ENCODE measurements around the gene C17orf114.
"Not testable (repeated sequence)": the region's sequence is repeated elsewhere in the genome, so short reads cannot be mapped to it uniquely, and the experiment has no call there.

C17orf114 gene

DNA sequence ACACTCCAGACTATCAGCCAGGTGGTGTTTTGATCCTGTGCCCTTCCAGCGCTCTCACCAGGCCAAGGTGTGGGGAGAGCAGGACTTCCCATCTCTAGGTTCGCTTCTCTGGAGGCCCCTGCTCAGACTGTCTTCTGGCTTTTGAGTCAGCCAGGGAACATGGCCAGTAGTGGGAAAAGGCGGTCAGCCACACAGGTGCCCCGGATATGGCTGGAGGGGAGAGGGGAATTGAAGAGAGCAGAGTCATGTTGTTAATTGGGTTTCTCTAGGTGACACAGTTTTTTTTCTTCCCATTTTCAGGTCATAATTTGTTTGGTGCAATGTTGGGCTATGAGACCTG, 32.5 kb upstream of the C17orf114 start:
- no peak for DNase-seq
- peaks cover 2% of the 10 kb centered on the region for H3K36me3 ChIP-seq (replicated peaks; ENCODE audit: control insufficient read depth, insufficient read depth, low read length)
- H3K27me3 ChIP-seq (ENCODE audit: control insufficient read depth, insufficient read depth, low read length), result no peaks in the 10 kb centered on the region
- peak overlapping the region; percentile 92; the same call in 1 of the 2 replicates for H3K4me3 ChIP-seq (ENCODE audit: insufficient read depth, low read depth, low read length)

DNA sequence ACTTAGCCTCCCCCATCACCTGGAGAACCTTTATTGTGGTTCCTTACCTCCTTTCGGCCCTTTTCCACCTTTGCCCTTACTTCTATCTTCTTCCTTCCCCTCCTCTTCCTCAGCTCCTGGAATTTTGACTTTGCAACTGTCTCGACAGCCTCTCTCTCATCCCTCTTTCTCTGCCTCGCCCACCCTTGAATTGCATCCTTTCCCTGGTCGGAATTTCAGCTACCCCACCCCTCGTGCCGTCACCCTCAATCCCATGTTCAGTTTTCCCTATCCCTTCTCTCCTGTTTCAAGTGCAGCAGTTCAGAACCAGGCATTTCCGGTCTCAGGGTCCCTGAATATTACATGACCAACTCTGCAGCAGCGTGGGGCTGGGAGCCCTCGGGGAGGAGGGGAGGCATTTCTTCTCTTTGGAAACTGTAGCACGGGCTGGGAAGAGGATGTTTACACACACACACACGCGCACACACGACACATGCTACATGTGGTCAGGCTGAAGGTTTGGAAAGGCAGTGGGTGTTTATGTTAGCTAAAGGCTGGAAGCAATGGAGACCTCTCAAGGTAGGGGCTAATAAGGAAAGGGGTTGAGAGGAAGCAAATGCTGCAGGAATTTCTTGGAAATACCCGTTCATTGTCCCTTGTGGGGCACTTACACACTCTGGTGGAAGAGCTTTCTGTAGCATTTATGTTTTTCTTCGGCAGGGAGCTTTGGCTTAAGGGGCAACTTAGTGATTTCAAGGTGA, 32.0 kb upstream of the C17orf114 start:
- Histone ChIP-seq H3K36me3 (replicated peaks; ENCODE audit: control insufficient read depth, insufficient read depth, low read length) (peaks cover 2% of the 10 kb centered on the region), H3K27me3 (ENCODE audit: control insufficient read depth, insufficient read depth, low read length) (no peaks in the 10 kb centered on the region), H3K4me3 (ENCODE audit: insufficient read depth, low read depth, low read length) (peak overlapping the region; percentile 92)
- DNase-seq, result no peak

DNA sequence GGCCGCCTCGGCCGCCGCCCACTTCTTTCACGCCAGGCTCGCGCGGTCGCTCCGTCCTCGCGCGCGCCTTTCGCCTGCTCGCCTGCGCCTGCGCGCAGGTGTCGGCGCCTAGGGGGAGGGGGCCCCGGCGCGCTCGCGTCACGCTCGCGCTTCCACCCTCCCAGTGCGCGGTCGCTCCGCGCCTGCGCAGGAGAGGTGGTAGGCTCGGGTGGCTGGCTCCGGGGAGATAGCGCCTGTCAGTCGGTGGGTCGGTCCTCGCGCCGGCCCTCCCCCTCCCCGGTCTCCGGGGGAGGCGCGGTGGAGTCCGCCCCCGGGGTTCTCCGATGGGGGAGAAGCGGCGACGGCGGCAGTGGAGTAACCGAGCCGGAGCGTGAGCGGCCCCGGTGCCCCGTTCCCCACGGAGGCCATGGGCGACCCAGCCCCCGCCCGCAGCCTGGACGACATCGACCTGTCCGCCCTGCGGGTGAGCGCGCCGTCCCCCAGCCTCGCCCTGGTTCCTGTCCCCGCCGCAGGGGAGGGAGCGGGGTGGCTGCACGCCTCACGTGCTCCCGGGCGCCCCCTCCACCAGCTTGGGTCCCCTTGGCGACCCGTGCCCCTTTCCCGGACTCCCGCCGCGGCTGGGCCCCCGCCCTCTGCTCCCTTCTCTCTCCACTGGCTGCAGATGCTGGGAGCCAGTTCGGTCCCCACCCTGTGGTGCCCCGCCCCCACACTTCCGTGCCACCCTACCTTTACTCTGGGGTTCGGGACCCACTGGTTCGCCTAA, 31.2 kb upstream of the C17orf114 start, which contains the start of gene MINK1:
MINK1 (plus strand) TSS at position 163 of the 763 bp plus-strand sequence; CDS start at position 407, 244 bp downstream.
- Histone ChIP-seq H3K27me3 (ENCODE audit: control insufficient read depth, insufficient read depth, low read length) (no peaks in the 10 kb centered on the region), H3K4me3 (ENCODE audit: insufficient read depth, low read depth, low read length) (peak within 1 kb of the TSS; percentile 92), H3K36me3 (replicated peaks; ENCODE audit: control insufficient read depth, insufficient read depth, low read length) (peaks cover 2% of the 10 kb centered on the region)
- peak; percentile 100 for DNase-seq

DNA sequence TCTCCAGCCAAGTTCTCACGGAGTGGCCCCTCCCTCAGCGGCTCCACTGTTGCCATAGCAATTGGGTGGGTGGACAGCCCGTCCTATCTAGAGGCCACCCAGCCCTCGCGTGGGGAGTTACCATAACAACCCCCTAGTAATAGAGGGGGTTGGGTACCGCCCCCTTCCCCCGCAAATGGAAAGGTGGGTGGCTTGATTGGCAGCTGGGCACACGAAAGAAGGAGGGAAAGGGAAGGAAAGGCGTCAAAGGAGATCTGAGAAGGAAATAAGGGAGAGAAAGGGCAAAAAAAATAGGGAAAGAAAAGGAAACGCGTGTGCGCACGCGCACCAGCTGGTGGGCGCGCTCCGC, 30.7 kb upstream of the C17orf114 start:
- H3K4me3 ChIP-seq (ENCODE audit: insufficient read depth, low read depth, low read length), result peak overlapping the region; percentile 92
- not testable (repeated sequence) for H3K36me3 ChIP-seq (replicated peaks; ENCODE audit: control insufficient read depth, insufficient read depth, low read length); H3K27me3 ChIP-seq (ENCODE audit: control insufficient read depth, insufficient read depth, low read length); DNase-seq

DNA sequence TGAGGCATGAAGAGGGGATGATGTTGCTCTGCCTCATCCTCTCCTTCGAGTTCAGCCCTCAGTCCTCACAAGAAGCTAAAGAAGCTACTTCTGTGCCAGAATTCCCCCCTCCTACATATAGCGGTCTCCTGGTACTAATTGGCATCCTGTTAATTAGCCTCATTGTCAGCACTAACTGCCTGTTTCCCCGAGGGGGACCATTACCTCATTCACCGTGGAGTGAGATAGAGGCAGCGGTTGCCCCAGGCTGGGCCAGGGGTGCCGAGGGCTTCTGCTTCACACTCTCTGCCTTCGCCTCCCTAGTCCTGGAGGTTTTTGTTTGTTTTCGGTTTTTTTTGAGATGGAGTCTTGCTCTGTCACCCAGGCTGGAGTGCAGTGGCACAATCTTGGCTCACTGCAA, 25.3 kb upstream of the C17orf114 start:
- DNase-seq, result no peak
- Histone ChIP-seq H3K27me3 (ENCODE audit: control insufficient read depth, insufficient read depth, low read length) (no peaks in the 10 kb centered on the region), H3K36me3 (replicated peaks; ENCODE audit: control insufficient read depth, insufficient read depth, low read length) (no peaks in the 10 kb centered on the region; the same call in 1 of the 2 replicates), H3K4me3 (ENCODE audit: insufficient read depth, low read depth, low read length) (no peak overlapping the region)

DNA sequence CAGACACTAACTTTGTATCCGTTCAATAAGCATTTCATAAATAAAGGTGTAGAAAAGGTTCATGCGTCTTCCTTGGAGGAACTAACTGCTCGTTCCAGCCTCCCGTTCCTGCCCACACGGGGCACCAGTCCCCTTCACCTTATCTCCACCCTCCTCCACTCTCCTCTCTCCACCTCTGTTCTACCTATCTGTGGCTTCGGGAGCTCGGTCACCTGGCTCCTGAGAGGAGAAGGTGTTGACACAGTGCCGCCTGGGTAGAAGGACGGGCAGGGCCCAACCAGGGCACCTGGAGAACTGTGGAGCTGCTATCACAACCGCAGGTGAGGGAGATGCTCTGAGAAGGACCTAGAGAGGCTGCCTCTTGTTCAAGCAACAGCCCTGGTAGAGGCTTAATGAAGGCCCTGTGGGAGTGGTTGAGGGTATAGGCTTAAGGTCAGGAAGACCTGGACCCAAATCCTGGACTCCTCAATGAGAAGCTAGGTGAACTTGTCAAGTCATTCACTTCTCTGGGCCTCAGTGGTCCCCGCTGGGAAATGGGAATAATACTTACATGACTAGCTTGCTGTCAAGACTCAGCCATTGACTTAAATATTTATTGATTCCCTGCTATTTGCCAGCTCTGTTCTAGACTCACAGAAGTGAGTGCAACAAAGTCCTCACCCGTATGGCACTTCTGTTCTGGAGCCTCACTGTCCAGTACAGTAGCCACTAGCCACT, 21.4 kb upstream of the C17orf114 start:
- Histone ChIP-seq H3K36me3 (replicated peaks; ENCODE audit: control insufficient read depth, insufficient read depth, low read length) (peaks cover 2% of the 10 kb centered on the region), H3K4me3 (ENCODE audit: insufficient read depth, low read depth, low read length) (no peak overlapping the region), H3K27me3 (ENCODE audit: control insufficient read depth, insufficient read depth, low read length) (no peaks in the 10 kb centered on the region)
- no peak for DNase-seq

DNA sequence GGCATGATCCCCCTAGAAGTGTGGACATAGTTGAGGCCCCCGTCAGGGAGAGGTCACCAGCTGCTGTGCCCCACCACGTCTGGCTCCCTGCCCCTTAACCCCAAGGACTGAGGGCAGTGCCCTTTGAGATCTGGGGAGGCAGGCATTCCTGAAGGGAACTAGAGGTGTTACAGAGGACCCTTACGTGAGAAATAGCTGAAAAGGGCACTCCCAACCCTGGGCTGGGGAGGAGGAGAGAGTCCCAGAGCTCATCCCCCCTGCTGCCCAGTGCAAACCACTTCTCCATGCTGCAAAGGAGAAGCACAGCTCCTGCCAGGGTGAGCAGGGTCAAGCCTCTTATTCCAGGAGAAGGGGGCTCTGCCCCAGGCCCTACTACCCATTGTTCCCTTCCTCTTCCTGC, 20.7 kb upstream of the C17orf114 start:
- H3K36me3 ChIP-seq (replicated peaks; ENCODE audit: control insufficient read depth, insufficient read depth, low read length), result peaks cover 2% of the 10 kb centered on the region
- no peaks in the 10 kb centered on the region for H3K27me3 ChIP-seq (ENCODE audit: control insufficient read depth, insufficient read depth, low read length)
- no peak for DNase-seq
- no peak overlapping the region for H3K4me3 ChIP-seq (ENCODE audit: insufficient read depth, low read depth, low read length)

DNA sequence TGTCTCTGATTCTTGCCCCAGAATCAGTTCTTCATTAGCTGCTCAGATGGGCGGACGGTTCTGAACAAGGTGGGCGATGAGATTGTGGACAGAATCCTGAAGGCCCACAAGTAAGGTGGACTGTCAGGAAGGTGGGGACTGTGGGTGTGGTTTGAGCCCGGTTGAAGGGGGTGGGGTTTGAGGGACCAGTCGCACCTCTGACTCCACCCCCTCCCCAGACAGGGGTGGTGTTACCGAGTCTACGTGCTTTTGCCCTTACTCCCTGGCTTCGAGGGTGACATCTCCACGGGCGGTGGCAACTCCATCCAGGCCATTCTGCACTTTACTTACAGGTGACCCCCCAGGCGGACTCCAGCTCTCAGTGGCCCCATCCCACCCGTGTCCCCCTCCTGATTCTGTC, 16.1 kb upstream of the C17orf114 start:
- Histone ChIP-seq H3K36me3 (replicated peaks; ENCODE audit: control insufficient read depth, insufficient read depth, low read length) (peaks cover 9% of the 10 kb centered on the region), H3K4me3 (ENCODE audit: insufficient read depth, low read depth, low read length) (no peak overlapping the region), H3K27me3 (ENCODE audit: control insufficient read depth, insufficient read depth, low read length) (no peaks in the 10 kb centered on the region)
- DNase-seq, result peak; percentile 87

DNA sequence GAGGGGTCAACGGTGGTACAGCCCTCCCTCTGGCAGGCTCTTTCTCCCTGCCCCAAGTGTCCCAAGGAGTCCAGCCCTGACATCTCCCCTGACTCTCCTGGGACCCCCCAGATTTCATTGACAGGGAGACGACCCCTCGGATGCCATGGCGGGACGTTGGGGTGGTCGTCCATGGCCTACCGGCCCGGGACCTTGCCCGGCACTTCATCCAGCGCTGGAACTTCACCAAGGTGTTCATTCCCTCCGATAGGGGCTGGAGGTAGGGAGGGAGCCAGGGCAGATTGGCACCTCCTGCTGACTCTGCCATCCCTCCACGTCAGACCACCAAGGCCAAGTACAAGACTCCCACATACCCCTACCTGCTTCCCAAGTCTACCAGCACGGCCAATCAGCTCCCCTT, 14.7 kb upstream of the C17orf114 start:
- Histone ChIP-seq H3K4me3 (ENCODE audit: insufficient read depth, low read depth, low read length) (no peak overlapping the region), H3K27me3 (ENCODE audit: control insufficient read depth, insufficient read depth, low read length) (no peaks in the 10 kb centered on the region), H3K36me3 (replicated peaks; ENCODE audit: control insufficient read depth, insufficient read depth, low read length) (peaks cover 9% of the 10 kb centered on the region)
- no peak for DNase-seq

DNA sequence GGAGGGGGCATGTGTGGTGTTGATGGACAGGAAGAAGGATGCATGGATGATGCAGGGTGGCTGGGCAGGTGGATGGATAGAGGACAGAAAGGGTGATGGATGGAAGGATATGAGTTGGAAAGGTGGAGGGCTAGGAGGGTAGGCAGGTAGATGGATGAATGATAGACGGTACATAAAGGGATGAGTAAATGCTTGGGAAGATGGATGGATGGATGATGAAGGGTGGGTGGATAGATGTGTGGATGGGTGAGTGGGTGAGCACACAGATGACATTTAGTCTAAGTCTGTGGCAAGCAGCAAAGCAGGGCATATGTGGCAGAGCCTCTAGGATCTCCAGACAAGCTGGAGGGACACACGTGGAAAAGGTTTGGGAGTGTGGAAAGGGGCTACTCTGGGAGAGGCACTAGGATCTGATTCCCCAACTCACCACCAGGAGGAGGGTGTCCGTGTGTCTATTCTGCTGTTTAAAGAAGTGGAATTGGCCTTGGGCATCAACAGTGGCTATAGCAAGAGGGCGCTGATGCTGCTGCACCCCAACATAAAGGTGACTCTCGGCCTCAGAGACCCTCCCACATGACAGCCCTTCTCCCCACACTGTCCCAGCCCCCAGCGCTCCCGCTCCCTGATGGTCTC, 13.0 kb upstream of the C17orf114 start:
- Histone ChIP-seq H3K4me3 (ENCODE audit: insufficient read depth, low read depth, low read length) (no peak overlapping the region), H3K27me3 (ENCODE audit: control insufficient read depth, insufficient read depth, low read length) (no peaks in the 10 kb centered on the region), H3K36me3 (replicated peaks; ENCODE audit: control insufficient read depth, insufficient read depth, low read length) (peaks cover 10% of the 10 kb centered on the region)
- peak; percentile 67 for DNase-seq

DNA sequence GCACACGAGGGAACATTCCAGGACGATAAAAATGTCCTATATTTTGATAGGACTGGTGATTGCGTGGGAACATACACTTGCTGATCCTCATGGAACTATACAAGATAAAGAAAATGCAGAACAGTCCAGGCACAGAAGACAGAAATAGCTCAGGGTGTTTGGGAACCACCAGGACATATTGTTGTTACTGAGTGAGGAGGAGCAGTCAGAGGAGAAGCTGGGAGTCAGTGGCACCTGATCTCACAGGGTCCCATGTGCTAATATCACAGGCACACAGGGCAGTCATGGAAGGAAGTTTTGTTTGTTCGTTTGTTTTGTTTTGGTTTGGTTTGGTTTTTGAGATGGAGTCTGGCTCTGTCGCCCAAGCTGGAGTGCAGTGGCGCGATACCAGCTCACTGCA, 10.6 kb upstream of the C17orf114 start:
- Histone ChIP-seq H3K4me3 (ENCODE audit: insufficient read depth, low read depth, low read length) (no peak overlapping the region), H3K36me3 (replicated peaks; ENCODE audit: control insufficient read depth, insufficient read depth, low read length) (peaks cover 19% of the 10 kb centered on the region)

DNA sequence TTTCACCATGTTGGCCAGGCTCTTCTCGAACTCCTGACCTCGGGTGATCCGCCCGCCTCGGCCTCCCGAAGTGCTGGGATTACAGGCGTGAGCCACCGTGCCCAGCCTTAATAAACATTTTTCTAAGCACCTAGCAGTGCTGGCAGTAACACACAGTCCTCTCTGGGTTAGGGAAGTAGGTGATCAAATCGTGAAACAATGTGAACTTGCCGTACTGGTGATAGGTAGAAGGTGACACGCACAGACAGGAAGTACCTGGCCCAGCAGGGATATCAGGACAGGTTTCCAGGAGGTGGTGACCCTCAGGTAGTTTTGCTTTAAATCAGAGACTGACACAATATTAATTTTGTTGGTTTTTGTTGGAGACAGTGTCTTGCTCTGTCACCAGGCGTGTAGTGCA, 9.3 kb upstream of the C17orf114 start:
- Histone ChIP-seq H3K27me3 (ENCODE audit: control insufficient read depth, insufficient read depth, low read length) (no peaks in the 10 kb centered on the region), H3K4me3 (ENCODE audit: insufficient read depth, low read depth, low read length) (no peak overlapping the region), H3K36me3 (replicated peaks; ENCODE audit: control insufficient read depth, insufficient read depth, low read length) (peaks cover 19% of the 10 kb centered on the region)
- no peak for DNase-seq

More for the DNA sequence above, 10.6 kb upstream of the C17orf114 start:
- H3K27me3 ChIP-seq (ENCODE audit: control insufficient read depth, insufficient read depth, low read length), result no peaks in the 10 kb centered on the region
- no peak for DNase-seq

DNA sequence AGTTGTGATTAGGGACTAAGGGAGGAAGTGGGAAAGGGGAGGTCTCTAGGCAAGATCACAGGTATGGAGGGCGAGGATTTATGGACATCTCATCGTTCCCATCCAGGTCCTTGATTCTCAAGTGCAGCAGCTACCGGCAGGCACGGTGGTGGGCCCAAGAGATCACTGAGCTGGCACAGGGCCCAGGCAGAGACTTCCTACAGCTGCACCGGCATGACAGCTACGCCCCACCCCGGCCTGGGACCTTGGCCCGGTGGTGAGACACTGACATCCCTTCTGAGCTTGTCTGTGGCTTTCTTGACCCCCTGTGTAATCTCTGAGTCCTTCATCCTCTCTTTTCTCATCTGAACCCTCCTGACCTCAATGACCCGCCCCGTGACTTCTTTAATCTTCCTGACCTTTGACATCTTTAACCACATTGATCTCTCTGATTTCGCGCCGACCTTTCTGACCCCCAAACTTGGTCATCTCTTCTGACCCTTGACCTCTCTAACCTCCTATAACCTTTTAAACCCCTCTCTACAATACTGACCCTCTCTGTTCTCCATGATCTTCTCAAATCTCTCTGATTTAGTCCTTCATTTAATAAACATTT, 8.7 kb upstream of the C17orf114 start:
- H3K36me3 ChIP-seq (replicated peaks; ENCODE audit: control insufficient read depth, insufficient read depth, low read length), result peaks cover 16% of the 10 kb centered on the region
- H3K4me3 ChIP-seq (ENCODE audit: insufficient read depth, low read depth, low read length), result no peak overlapping the region
- H3K27me3 ChIP-seq (ENCODE audit: control insufficient read depth, insufficient read depth, low read length), result no peaks in the 10 kb centered on the region
- DNase-seq, result no peak

DNA sequence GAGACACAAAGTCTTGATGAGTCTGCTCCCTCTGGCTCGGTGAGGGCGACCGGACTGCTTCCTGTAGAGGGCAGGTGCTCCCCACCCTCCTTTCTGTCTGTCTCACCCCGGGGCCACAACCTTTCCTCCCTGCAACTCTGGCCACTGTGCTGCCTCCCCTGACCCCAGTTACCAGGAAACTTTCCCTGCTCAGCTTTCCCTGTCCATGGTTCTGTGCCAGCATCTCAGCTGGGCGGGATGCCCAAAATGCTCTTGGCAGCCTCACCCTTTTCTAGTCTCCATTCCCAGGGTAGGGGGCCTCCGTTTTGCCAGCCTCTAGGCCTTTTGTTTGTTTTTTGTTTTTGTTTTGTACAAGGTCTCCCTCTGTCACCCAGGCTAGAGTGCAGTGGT, 6.2 kb upstream of the C17orf114 start:
- peak; percentile 61 for DNase-seq
- Histone ChIP-seq H3K27me3 (ENCODE audit: control insufficient read depth, insufficient read depth, low read length) (no peaks in the 10 kb centered on the region), H3K36me3 (replicated peaks; ENCODE audit: control insufficient read depth, insufficient read depth, low read length) (peaks cover 11% of the 10 kb centered on the region), H3K4me3 (ENCODE audit: insufficient read depth, low read depth, low read length) (no peak overlapping the region)

Measured in H7 (cell line).